ENCODE results near the gene TRNT1.

The TRNT1 gene

DNA sequence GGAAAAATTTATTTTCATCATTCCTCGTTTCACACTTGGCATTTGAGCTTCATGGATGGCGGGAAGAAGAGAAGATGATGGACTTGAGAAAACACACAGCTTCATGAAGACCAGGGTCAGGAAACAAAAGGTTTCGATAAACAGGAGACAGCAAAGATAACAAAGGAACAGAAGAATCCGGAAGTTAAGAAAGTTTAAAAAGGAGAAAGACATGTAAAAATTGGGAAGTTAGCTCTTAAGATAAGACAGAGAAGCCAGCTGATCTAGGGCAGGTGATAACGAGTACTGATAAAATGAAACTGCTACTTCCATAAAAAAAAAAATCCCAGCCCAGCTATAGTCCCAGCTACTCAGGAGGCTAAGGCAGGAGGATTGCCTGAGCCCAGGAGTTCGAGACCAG, 40.5 kb upstream of the TRNT1 start:
- Histone ChIP-seq H3K4me2 (ENCODE audit: insufficient read depth, low read length) (no peak overlapping the region), H3K9me3 (ENCODE audit: insufficient read depth, low read length, severe bottlenecking) (no peaks in the 10 kb centered on the region), H3K4me1 (ENCODE audit: insufficient read depth, low read length) (no peaks in the 10 kb centered on the region), H3K79me2 (ENCODE audit: insufficient read depth, low read length) (no peaks in the 10 kb centered on the region), H3K27ac (ENCODE audit: low read length) (no peak overlapping the region), H3K36me3 (ENCODE audit: insufficient read depth, low read length) (no peaks in the 10 kb centered on the region), H3K27me3 (ENCODE audit: insufficient read depth, low read length, poor library complexity) (no peaks in the 10 kb centered on the region), H3K9ac (ENCODE audit: low read depth, low read length) (no peak overlapping the region), H3K4me3 (ENCODE audit: low read depth in 1 of 2, low read length in 2 of 2) (no peak overlapping the region), H2AFZ (ENCODE audit: low read depth, low read length) (no peak overlapping the region), H4K20me1 (ENCODE audit: insufficient read depth, low read length) (no peaks in the 10 kb centered on the region)
- ATAC-seq (ENCODE audit: insufficient read depth, low read depth) = no peak
- TF ChIP-seq EZH2 (IDR thresholded peaks at IDR 0.05; ENCODE audit: borderline replicate concordance, low read depth, low read length, severe bottlenecking) = no peak
- TF ChIP-seq, protein P1, sequence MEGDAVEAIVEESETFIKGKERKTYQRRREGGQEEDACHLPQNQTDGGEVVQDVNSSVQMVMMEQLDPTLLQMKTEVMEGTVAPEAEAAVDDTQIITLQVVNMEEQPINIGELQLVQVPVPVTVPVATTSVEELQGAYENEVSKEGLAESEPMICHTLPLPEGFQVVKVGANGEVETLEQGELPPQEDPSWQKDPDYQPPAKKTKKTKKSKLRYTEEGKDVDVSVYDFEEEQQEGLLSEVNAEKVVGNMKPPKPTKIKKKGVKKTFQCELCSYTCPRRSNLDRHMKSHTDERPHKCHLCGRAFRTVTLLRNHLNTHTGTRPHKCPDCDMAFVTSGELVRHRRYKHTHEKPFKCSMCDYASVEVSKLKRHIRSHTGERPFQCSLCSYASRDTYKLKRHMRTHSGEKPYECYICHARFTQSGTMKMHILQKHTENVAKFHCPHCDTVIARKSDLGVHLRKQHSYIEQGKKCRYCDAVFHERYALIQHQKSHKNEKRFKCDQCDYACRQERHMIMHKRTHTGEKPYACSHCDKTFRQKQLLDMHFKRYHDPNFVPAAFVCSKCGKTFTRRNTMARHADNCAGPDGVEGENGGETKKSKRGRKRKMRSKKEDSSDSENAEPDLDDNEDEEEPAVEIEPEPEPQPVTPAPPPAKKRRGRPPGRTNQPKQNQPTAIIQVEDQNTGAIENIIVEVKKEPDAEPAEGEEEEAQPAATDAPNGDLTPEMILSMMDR (IDR thresholded peaks at IDR 0.05; ENCODE audit: borderline replicate concordance, extremely low read depth, low read length, poor library complexity, severe bottlenecking) = no peak
- DNase-seq = no peak

DNA sequence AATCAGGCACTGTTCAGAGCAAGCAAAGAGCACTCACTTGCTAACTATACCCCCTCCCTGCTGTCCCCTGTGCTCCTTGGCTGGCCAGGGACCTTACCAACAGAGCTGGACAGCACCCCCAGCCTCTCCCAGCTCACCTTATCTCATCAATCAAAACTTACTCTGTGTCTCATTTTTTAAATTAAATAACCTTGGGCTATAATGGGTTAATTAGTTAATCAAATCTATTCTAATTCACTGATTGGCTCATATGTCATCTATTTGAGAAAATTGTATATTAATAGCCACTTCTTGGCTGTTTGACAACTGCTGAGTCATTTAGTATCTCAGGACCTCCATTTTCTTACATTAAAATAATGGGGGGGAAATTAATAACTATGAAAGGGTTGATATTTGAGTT, 39.5 kb upstream of the TRNT1 start:
- ATAC-seq (ENCODE audit: insufficient read depth, low read depth) (no peak), DNase-seq (no peak)
- Histone ChIP-seq H3K9me3 (ENCODE audit: insufficient read depth, low read length, severe bottlenecking) (no peaks in the 10 kb centered on the region), H3K27me3 (ENCODE audit: insufficient read depth, low read length, poor library complexity) (no peaks in the 10 kb centered on the region), H3K79me2 (ENCODE audit: insufficient read depth, low read length) (no peaks in the 10 kb centered on the region), H3K9ac (ENCODE audit: low read depth, low read length) (no peak overlapping the region), H4K20me1 (ENCODE audit: insufficient read depth, low read length) (no peaks in the 10 kb centered on the region), H2AFZ (ENCODE audit: low read depth, low read length) (no peak overlapping the region), H3K4me3 (ENCODE audit: low read depth in 1 of 2, low read length in 2 of 2) (no peak overlapping the region), H3K4me1 (ENCODE audit: insufficient read depth, low read length) (no peaks in the 10 kb centered on the region), H3K27ac (ENCODE audit: low read length) (no peak overlapping the region), H3K36me3 (ENCODE audit: insufficient read depth, low read length) (no peaks in the 10 kb centered on the region), H3K4me2 (ENCODE audit: insufficient read depth, low read length) (no peak overlapping the region)
- TF ChIP-seq, protein P1 (IDR thresholded peaks at IDR 0.05; ENCODE audit: borderline replicate concordance, extremely low read depth, low read length, poor library complexity, severe bottlenecking) = no peak
- TF ChIP-seq EZH2 (IDR thresholded peaks at IDR 0.05; ENCODE audit: borderline replicate concordance, low read depth, low read length, severe bottlenecking) = no peak

DNA sequence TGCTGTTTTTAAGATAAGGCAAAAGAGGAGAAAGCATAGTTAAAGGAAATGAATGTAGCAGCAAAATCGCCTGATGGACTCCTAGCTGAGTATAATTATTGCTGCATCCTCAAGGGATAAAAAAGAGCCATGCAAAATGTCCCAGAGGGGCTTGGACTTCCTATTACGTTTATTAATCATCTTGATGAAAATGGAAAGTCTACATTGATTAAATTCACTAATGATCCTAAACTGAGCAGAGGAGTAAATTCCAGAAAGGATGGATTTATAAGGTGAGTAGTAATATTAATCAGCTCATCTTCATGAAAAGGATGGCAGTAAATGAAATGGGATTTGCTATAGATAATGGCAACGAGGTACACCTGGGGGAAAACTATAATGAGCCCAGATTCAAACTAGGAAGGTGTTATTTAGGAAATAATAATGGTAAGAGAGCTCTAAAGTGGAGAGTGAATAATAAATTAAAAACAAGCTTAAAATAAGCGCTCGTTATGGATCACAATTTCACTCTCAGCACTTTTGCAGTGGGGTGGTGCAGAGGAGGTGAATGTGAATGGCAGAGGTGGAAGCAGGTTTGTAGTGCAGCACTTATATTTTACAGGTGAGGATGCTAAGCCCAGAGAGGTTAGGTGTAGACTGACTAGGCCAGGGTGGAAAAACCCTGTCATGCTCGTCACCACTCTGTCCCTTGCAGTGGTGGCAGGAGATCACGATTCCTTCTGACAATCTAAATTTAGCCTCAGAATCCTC, 38.8 kb upstream of the TRNT1 start:
- ATAC-seq (ENCODE audit: insufficient read depth, low read depth) = no peak
- TF ChIP-seq EZH2 (IDR thresholded peaks at IDR 0.05; ENCODE audit: borderline replicate concordance, low read depth, low read length, severe bottlenecking) = no peak
- TF ChIP-seq, protein P1 (IDR thresholded peaks at IDR 0.05; ENCODE audit: borderline replicate concordance, extremely low read depth, low read length, poor library complexity, severe bottlenecking) = no peak
- no peaks in the 10 kb centered on the region for H3K79me2 ChIP-seq (ENCODE audit: insufficient read depth, low read length)

More for the DNA sequence above, 38.8 kb upstream of the TRNT1 start:
- no peaks in the 10 kb centered on the region for H3K4me1 ChIP-seq (ENCODE audit: insufficient read depth, low read length)
- no peak for DNase-seq
- H3K9ac ChIP-seq (ENCODE audit: low read depth, low read length) = no peak overlapping the region
- H3K27me3 ChIP-seq (ENCODE audit: insufficient read depth, low read length, poor library complexity) = no peaks in the 10 kb centered on the region
- no peak overlapping the region for H3K4me3 ChIP-seq (ENCODE audit: low read depth in 1 of 2, low read length in 2 of 2)
- H3K36me3 ChIP-seq (ENCODE audit: insufficient read depth, low read length) = no peaks in the 10 kb centered on the region
- H3K9me3 ChIP-seq (ENCODE audit: insufficient read depth, low read length, severe bottlenecking) = no peaks in the 10 kb centered on the region
- no peak overlapping the region for H2AFZ ChIP-seq (ENCODE audit: low read depth, low read length)
- no peak overlapping the region for H3K4me2 ChIP-seq (ENCODE audit: insufficient read depth, low read length)
- no peak overlapping the region for H3K27ac ChIP-seq (ENCODE audit: low read length)
- no peaks in the 10 kb centered on the region for H4K20me1 ChIP-seq (ENCODE audit: insufficient read depth, low read length)
